GM13977 (cell line): ENCODE data around the gene RARRES2.

Experiments
- DNase-seq: peaks from one replicate; pipeline ENCODE4 v3.0.0; 2012; ENCODE audit warnings: low spot score
- in situ Hi-C: fragments of 300-500 bp; cut with MboI; formaldehyde crosslinking; loops from one replicate; pipeline ENCODE4 v1.12.0; 2022; ENCODE audit warnings: low sequenced_read_pairs, low pct_unique_long_range_greater_than_20kb, mixed read lengths, inconsistent platforms; ENCODE audit not compliant: unreplicated experiment
- TF ChIP-seq, protein P1 (sequence below): IDR thresholded peaks from 2 replicates; pipeline ENCODE4 v1.5.1; 2012; ENCODE audit warnings: mild to moderate bottlenecking, control low read depth; ENCODE audit not compliant: insufficient read depth; ENCODE audit errors: extremely low read depth, missing control alignments

Gene RARRES2

DNA sequence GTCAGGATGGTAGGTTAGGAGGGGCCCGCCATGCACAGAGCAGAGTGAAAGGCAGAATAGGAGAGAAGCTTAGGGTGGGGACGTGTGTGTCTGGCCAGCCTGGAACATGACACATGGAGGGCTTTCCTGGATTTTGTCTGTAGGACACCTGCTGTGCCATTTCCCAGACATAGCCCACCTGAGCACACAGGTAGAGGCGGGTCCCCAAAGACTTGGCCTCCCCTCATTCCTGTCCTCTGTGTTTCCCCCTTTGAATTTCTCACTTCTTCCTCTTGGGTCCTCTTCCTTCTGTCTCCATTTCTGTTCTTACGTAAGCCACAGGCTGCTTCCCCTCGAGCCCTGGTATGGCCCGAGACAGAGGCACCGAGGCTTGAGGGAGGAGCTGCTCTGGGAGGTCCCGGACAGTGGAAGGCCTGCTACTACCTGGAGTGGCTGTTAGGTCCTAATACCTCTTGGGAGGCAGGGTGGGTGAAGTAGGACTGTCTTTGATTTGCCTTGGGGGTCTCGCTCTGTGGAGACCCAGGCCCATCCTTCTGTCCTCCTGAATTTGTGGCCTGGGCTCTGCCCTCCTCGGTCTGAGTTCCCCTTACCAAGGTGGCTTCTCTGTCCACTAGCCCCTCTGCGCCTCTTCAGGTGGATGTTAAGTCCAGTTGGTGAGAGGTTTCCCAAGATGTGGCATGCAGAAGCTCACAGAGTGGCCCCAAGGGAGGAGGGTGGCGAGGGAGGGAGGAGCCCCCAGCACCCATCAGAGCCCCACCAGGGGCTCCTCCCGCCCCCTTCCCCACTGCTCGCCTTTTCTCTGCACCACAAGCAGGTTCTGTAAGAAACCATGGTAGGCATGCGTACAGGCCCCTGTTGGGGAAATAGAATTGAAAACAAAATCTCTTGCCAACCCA, 43.2 kb upstream of the RARRES2 start:
- TF ChIP-seq, protein P1, sequence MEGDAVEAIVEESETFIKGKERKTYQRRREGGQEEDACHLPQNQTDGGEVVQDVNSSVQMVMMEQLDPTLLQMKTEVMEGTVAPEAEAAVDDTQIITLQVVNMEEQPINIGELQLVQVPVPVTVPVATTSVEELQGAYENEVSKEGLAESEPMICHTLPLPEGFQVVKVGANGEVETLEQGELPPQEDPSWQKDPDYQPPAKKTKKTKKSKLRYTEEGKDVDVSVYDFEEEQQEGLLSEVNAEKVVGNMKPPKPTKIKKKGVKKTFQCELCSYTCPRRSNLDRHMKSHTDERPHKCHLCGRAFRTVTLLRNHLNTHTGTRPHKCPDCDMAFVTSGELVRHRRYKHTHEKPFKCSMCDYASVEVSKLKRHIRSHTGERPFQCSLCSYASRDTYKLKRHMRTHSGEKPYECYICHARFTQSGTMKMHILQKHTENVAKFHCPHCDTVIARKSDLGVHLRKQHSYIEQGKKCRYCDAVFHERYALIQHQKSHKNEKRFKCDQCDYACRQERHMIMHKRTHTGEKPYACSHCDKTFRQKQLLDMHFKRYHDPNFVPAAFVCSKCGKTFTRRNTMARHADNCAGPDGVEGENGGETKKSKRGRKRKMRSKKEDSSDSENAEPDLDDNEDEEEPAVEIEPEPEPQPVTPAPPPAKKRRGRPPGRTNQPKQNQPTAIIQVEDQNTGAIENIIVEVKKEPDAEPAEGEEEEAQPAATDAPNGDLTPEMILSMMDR: no peak
- DNase-seq: no peak
- in situ Hi-C loops: no loop called here

DNA sequence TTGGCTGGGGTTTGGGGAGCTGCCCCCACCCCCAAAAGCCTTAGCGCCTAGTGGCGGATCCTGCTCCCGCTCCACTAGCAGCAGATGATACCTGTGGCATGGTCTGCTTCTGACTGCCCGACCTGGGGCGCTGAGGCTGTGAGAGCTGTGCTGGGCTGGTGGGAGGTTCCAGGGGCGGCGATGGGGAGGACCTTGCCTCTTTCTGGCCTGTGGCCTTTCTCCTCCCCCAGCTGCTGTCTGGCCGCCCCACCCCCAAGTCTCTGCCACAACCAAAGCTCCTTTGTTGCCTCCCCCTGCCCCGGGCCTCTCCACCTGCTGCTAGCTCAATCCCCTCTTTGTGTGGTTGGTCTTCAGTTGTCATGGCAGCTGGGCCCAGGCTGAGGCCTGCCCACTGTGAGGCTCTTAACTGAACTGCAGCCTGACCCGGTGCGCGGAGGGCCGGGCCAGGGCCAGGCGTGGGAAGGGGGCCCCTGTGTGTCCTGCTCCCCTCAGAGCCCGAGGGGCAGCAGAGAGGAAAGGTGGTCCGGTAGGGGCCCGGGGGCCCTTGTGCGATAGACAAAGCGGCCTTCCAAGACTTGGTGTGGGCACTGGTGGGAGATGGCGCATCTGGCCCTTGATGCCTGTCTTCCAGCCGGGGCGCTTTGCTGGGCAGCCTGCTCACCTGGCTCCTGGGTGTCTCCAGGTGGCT, 42.4 kb upstream of the RARRES2 start:
- DNase-seq: no peak
- TF ChIP-seq, protein P1: no peak

DNA sequence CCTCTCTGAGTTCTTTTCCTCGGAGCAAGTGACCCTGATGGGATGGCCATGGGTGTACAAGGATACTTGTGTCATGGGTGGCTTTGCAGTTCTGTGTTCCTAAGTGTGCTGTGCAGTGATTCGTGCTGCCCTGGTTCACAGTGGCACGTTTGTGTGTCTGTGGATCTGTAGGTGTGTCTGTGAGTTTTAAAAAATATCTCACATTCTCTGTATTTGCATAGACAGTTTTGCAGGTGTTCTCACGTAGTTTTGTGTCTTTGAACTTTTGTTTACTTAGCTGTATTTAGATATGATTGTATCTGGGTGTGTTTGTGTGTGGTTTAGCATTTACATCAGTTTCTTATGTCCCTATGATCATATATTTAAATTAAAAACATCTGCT, 41.4 kb upstream of the RARRES2 start:
- TF ChIP-seq, protein P1: no peak
- no peak for DNase-seq
- in situ Hi-C loops: no loop called here

More for the DNA sequence above, 42.4 kb upstream of the RARRES2 start:
- in situ Hi-C loops: no loop called here

DNA sequence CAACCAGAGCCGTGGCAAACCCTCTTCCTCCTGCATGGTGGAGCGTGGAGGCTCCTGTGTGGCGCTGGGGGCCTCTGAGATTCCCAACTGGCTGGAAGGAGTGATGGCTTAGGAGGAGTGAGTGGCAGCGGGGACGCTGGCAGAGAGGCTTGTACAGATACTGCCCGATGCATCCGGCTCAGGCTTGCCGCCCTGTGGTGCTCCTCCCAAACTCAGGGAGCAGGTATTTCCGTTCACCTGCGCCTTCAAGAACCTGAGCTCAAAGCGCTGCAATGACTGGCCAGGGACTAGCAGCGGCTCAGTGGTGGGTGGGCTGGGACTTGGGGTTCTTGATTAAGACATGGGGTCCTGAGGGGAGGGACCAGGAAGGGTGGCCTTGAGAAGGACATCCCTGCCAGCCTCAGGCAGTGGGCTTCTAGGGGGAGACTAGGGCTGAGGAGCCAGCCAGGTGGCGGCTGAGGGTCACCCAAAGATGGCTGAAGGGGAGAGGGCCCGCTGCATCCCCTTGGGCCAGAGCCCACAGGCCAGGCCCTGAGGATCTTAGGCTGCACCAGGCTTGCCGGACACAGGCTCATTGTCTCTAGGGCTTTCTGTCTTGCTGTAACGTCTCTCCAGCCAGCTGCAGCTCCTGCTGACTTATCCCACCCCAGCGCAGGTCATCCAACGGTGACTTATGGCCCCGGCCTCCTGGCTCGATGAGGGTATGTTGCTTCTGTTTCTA, 40.9 kb upstream of the RARRES2 start:
- DNase-seq: no peak
- TF ChIP-seq, protein P1: no peak
- in situ Hi-C loops: no loop called here

DNA sequence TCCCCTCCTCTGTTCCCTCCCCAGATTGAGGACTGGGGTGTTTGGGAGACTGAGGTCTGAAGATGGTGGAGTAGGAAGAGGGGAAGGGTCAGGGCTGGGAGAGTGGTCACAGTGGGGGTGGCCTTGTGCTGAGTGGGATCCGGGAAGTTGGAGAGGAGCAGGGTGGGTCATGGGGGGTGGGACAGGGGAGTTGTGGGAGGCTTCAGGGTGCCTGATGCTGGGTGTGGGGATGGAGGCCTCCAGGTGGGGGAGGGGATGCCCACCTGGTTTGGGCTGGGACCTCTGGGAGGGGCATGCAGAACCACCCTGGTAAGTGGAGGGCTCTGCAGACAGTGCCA, 40.3 kb upstream of the RARRES2 start:
- TF ChIP-seq, protein P1: no peak
- in situ Hi-C loops: no loop called here
- DNase-seq: no peak

DNA sequence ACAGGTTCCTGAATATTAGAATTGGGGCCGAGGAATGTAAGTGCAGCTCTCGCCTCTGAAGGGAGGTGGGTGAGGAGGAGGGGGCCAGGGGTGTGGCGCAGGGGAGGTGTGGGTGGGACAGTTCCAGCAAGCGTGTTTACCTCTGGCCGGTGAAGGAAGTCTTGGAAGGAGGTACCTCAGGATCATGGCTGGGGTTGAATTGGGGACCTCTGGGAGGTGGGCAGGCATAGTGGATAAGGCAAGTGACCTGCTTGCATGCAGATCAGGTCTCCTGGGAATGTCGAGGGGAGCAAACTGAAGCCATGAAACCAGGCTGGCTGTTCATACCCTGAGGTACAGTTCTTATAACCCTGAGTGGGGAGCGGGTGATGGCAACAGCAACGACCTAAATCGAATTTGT, 39.7 kb upstream of the RARRES2 start:
- in situ Hi-C loops: no loop called here
- no peak for DNase-seq
- TF ChIP-seq, protein P1: no peak
